RPMI8226 (cell line): ENCODE measurements around the gene MEI1.
"Not testable (repeated sequence)": the region's sequence is repeated elsewhere in the genome, so short reads cannot be mapped to it uniquely, and the experiment has no call there.

Source experiments
- DNase-seq: peaks from one replicate; pipeline ENCODE4 v3.0.0-alpha.2; 2015

MEI1 gene, protein sequence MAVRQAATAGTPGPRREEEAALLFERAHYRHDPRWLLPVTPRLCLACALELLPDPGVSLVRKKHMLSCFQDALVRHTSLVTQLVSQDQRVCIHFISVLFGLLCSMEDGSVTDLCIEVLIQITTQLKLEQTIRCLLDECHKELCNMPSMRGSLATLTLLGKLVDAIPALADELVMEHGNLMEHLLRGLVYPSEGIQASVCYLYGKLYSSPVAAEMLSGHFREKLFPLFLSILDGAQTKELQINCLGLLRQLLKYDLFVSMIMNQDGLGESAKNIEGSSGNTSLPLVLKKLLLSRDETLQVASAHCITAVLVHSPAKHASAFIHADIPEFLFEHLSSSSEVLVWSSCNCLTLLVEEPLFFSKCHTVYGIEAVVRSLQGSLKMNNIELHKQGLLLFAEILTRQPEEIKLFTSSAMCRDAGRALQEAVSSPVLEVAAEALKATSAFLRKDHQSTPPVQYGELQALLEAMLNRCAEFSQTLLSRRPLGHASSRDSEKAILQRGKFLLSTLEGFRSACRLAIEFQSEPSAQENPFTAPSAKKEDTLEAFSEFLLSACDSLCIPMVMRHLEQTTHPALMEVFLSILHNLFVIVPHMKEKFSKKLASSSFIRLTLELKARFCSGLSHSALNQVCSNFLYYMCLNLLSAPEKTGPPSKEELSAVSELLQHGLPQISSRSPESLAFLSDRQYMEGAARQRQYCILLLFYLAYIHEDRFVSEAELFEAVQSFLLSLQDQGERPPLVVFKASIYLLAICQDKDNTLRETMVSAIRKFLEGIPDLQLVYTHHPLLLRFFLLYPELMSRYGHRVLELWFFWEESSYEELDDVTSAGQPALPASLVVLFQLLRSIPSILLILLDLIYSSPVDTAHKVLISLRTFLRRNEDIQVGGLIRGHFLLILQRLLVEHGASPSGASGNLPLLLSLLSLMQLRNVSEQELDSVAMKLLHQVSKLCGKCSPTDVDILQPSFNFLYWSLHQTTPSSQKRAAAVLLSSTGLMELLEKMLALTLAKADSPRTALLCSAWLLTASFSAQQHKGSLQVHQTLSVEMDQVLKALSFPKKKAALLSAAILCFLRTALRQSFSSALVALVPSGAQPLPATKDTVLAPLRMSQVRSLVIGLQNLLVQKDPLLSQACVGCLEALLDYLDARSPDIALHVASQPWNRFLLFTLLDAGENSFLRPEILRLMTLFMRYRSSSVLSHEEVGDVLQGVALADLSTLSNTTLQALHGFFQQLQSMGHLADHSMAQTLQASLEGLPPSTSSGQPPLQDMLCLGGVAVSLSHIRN

DNA sequence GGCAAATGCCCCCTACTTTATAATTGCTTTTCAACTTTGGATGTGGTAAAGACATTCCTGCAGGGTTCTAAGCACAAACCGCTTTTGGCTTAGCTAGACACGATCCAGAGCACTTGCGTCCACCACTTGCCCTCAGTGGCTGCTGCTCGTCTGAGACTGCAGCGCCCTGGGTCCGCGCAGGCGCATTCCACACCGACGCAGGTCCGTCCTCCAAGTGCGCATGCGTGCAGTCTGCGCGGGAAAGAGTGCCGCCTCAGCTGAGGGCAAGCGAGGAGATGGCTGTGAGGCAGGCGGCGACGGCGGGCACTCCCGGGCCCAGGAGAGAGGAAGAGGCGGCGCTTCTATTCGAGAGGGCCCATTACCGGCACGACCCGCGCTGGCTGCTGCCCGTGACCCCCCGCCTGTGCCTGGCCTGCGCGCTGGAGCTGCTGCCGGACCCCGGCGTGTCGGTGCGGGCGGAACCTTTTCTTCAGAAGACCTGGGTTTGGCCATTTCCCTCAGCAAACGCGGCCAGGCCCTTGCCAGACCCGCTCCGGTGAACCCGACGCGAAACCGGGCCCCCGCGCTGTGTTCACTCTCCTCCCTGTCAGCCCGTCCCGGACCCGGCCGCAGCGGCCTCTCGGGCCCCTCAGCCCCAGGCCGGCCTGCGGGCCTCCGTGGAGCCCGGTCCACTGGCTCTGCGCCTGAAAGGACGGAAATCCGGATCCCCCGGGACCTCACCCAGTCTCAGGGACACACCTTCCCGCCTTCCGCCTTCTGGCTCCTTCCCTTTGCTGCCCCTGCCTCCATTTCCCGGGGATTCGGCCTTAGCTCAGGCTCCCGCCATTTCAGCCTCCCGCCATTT lies at the start of gene MEI1:
Gene MEI1, plus strand, starts transcription at position 240 of the 844 bp plus-strand sequence. Its CDS starts 36 bp downstream, at position 276.
- DNase-seq = peak; percentile 47

DNA sequence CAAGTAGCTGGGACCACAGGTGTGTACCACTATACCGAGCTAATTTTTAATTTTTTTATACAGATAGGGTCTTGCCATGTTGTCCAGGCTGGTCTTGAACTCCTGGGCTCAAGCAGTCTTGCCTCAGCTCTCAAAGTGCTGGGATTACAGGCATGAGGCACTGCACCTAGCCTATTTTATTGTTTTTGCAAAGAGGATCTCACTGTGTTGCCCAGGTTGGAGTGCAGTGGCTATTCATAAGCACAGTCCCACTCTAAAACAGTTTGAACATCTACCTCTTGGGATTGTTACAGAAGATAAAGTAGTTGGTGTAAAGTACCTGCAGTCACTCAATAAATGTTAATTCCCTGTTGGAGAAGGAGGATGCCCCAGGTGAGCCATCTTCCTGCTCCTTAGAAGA lies 49.1 kb upstream of the MEI1 start:
- DNase-seq = no peak

DNA sequence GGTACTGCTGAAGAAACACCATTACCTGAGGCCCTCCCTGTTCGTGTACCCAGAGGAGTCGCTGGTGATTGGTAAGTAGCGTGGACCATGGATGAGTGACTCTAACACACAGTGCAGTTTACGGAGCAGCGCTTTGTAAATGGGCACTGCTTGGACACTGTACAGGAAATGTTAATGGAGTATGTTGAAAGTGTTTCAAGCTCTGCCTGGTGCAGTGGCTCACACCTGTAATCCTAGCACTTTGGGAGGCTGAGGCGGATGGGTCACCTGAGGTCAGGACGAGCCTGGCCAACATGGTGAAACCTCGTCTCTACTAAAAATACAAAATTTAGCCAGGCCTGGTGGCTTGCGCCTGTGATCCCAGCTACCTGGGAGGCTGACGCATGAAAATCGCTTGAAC lies 48.5 kb upstream of the MEI1 start:
- DNase-seq = no peak

DNA sequence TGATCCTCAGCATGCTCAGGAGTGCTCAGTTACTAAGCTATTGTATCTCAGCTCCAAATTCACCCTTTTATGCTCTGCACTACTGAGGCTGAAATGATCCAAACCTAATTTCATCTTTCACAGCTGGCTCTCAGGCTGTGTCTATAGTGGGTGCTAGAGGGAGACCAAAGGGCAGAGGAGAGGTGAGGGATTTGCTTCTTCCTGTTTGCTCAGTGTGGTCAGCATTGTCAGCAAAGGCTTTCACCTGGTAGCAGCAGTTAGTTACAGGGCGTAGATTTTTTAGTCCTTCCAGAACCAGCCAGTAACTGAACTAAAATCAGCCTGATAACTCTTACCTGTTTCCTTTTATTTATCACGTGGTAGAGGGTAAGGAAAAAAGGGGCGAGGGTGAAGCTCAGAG lies 45.0 kb upstream of the MEI1 start:
- DNase-seq = no peak

DNA sequence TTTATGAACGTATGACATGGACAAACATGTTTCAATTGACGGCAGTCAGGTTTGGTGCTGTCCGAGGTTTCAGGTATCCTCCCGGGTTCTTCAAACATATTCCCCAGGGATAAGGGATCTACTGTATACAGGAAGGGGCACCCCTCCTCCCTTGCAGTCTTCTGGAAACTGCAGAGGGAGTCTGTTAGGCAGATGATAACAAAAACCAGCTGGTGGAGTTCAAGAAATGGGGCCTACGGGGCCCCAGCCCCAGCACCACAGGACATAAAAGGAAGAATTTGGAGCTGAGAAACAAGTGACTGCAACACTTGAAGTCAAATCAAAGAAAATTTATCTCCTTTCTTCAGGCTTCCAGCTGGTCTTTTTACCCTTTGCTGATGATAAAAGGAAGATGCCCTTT lies 42.7 kb upstream of the MEI1 start:
- DNase-seq = no peak

DNA sequence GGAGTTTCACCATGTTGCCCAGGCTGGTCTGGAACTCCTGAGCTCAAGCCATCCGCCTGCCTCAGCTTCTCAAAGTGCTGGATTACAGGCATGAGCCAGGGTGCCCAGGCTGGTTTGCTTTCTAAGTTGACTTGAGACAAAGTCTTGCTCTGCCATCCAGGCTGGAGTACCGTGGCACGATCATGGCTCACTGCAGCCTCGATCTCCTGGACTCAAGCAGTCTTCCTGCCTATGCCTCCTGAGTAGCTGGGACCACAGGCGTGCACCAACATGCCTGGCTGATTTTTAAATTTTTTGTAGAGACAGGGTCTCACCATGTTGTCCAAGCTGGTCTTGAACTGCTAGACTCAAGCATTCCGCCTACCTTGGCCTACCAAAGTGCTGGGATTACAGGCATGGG lies 41.6 kb upstream of the MEI1 start:
- no peak for DNase-seq

DNA sequence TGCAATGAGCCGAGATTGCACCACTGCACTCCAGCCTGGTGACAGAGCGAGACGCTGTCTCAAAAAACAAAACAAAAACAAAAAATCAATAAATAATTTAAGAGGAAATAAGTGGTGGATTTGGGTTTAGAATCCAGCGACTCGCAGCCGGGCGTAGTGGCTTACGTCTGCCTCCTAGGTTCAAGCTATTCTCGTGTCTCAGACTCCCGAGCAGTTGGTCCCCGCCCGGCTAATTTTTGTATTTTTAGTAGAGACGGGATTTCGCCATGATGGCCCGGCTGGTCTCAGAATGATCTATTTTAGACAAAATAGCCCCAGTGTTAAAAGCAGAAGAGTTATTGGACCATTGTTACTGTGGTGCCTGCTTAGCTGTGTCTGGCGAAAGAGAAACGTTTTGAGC lies 40.4 kb upstream of the MEI1 start:
- DNase-seq = no peak

DNA sequence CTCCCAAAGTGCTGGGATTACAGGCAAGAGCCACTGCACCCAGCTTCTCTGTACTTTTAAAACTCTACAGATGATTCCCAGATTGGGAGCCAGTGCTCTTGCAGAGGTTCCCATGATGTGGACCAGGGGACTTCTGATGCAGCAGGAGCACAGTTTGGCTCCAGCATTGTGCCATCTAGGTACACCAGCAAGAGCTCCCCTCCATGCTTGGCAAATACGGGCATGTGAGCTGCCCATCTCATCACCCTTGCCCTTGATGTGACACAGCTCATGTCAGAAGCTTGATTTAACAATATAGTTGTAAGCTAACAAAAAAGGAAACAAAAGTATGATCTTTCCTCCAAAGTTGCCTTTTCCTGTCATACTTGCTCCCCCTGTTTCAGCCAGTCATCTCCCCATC lies 39.4 kb upstream of the MEI1 start:
- no peak for DNase-seq

DNA sequence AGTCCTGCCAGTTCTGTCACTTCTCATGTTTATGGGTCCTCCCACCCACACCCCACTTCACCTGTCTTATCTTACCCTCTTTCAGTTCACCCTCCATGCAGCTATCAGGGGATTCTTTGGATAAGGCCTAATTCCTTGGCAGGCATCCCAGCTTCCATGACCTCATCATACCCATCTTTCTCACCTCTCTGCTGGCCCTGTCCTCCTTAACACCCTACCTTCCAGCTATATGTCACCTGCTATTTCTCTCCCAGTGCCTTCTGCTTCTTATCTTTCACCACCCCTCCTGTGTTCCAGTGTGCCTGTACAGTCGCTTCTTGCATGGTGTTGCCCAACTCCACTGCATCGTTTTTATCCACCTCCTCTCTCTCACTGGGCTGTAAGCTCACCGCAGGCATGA lies 38.9 kb upstream of the MEI1 start:
- no peak for DNase-seq

DNA sequence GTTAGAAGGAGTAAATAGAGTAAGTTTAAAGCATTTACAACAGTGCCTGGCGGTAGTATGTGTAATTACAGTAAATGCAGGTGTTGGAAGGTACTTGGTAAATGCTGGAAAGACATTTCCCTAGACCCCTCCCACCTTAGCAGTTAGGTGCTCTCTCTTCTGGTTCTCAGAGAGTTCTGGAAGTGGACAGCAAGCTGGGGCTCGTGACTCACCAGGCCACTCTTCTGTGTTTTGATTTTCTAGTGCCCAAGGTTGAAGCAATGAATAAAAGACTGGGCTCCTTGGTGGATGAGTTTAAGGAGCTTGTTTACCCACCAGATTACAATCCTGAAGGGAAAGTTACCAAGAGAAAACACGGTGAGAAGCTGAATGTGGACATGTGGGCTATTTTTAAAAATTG lies 38.2 kb upstream of the MEI1 start:
- no peak for DNase-seq

DNA sequence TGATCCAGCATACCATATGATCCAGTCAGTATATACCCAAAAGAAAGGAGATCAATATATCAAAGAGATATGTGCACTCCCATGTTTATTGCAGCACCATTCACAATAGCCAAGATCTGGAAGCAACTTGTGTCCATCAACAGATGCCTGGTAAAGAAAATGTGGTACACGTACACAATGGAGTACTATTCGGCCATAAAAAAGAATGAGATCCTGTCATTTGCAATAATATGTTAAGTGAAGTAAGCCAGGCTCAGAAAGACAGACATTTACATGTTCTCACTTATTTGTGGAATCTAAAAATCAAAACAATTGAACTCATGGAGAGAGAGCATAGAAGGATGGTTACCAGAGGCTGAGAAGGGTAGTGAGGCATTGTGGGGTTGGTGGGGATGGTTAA lies 37.6 kb upstream of the MEI1 start:
- DNase-seq = no peak

DNA sequence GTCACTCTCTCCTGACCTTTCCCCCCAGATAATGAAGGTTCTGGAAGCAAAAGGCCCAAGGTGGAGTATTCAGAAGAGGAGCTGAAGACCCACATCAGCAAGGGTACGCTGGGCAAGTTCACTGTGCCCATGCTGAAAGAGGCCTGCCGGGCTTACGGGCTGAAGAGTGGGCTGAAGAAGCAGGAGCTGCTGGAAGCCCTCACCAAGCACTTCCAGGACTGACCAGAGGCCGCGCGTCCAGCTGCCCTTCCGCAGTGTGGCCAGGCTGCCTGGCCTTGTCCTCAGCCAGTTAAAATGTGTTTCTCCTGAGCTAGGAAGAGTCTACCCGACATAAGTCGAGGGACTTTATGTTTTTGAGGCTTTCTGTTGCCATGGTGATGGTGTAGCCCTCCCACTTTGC lies 35.7 kb upstream of the MEI1 start:
- DNase-seq = not testable (repeated sequence)

DNA sequence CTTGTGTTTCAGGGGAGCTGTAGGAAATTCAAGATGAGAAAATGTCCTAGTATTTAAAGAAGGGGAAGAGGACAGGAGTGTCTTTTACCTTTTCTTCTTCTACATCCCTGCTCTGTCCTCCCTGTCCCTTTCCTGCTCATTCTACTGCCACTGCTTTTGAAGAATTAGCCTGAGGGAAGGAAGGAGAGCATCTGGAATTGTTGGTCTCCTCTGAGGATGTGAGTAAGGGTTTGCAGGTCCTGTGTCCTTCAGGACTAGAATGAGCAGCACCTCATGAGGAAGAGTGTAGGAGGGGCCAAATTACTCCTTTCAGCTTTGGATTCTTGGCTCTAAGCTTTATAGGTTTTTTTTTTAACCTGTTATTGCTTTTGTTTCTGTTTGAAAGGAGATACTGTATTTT lies 34.8 kb upstream of the MEI1 start:
- no peak for DNase-seq

DNA sequence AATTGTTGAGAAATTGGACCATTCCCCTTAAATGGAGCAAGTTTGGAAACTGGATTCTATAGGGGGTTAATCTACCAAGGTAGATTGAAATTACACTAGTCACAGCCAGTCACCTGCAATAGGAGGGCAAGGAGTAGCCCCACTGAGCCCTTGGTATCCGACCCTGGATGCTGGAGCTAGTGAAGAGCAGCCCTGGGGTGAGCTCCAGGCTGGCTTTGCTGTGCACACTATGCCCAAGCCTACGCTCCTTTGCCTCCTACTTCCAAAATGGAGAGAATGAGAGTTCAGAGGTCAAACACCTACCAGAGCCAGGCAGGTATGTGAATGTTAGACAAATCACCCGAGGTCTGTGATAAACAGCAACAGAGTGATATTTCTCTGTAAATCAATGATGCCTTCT lies 34.4 kb upstream of the MEI1 start:
- DNase-seq = no peak

DNA sequence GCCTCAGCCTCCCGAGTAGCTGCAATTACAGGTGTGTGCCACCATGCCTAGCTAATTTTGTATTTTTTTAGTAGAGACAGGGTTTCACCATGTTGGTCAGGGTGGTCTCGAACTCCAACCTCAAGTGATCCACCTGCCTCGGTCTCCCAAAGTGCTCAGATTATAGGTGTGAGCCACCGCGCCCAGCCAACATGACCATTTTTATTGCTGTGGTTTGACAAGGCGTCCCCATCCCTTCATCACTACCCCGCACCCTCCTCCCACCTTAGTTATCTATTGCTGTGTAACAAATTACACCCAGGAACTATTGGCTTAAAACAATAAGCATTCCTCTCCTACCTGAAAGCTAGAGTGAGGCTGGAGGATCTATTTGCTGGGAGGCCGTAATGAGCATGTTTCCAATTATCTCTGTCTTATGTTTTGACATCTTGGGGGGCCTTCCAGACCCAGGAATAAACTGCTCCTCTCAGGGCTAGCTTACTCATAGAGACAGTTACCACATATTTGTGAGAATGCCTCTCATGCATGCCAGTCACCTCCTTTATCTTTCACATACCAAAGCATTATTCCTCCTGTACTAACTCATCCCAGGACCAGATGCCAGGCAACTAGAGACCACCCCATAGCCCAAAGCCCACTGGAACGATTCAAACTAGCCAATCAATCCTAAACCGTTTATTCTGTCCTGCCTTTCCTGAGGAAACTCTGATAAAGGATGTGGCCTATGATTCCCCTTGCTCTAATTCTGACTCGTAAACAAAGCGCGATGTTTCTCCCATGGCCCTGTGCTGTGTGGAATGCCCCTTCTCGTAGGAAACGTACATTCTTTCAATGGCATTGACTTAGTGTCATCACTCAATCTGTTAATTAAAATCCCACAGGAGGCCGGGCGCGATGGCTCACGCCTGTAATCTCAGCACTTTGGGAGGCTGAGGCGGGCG lies 30.1 kb upstream of the MEI1 start:
- DNase-seq = no peak

DNA sequence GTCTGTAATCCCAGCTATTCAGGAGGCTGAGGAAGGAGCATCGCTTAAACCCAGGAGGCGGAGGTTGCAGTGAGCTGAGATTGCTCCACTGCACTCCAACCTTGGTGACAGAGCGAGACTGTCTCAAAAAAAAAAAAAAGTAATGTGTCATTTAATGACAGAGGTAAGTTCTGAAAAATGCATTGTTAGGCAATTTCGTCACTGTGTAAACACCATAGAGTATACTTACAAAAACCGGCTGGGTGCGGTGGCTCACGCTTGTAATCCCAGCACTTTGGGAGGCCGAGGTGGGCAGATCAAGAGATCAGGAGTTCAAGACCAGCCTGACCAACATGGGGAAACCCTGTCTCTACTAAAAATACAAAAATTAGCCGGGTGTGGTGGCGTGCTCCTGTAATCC lies 27.2 kb upstream of the MEI1 start:
- not testable (repeated sequence) for DNase-seq

DNA sequence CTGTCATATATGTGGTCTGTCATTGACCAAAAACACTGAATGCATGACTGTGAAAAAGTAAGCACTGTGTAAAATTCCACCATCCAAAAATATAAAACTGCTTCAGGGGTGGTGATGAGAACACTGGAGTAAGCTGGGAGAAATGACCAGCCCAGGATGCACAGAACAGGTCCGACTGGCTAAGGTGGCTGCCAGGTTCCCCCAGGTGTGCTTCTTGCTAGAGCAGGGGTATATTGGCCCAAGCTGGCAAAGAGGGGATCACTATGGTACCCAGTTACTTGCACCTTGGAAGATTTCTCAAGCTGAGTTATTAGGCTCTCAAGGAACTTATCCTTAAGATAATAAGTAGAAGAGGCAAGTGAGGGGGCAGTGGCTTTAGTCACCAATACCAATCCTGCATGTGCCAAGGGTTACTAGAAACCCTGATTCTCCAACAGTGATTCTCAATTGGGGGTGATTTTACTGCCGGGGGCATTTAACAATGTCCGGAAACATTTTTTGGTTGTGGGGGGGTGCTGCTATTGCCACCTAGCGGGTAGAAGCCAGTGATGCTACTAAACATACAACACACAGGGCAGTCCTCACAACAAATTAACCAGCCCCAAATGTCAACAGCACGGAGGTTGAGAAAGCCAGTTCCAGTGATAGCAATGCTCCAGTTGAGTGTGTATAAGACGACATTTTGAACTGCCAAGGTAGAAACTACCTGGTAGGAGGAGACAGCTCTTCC lies 26.4 kb upstream of the MEI1 start:
- no peak for DNase-seq

DNA sequence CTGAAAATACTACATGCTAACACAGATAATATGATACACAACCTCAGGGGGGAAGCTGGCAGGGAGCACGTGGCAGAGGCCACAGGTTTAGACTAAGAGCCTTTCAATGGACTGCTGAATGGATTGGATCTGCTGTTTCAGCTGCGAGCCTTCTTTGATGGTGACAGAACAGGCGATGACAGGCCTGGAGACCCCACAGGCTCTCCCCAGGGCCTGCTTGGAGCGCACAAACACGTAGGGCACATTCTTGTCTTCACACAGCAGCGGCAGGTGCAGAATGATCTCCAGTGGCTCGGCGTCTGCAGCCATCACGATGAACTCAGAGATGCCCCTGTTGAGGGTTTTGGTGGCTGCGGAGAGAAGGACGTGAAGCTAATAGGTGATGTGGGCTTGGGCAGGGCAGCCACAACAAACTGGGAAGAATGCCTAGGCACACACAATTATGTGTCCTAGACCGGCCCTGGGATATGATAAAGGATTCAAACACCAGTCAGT lies 24.4 kb upstream of the MEI1 start:
- DNase-seq = no peak

DNA sequence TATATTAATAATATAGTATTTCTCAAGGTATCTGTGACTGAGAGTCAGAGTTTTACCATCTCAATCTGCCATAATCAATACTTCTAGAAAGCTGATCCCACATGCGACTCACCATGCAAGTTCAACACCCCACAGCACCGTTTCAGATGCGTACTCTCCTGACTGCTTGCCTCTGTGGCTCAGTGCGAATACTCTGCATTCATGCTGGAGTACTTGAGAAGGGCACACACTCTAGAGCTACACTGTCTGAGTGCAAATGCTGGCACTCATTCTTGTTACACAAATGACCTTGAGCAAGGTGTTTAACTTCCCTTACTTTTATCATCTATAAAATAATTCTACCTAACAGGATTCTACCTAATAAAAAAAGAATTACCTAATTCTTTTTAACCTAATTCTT lies 23.2 kb upstream of the MEI1 start:
- DNase-seq = no peak

DNA sequence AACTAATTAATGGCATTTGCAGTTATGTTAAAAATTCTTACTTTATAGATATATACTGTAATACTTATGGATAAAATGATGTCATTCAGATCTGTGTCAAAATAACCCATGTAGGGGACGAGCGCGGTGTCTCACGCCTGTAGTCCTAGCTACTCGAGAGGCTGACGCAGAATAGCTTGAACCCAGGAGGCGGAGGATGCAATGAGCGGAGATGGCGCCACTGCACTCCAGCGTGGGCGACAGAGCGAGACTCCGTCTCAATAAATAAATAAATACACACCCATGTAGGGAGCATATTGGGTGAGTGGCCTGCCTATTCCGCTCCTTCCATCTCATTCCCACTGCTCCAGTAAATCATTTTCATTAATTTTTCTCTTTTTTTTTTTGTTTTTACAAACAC lies 17.7 kb upstream of the MEI1 start:
- no peak for DNase-seq
